VCaP (cell line): ENCODE data around the gene CAMKK2.

ENCODE experiments used
- H3K27ac ChIP-seq: fragments of 450-650 bp; 2 replicates; pipeline ENCODE4 v1.5.1; 2017
- CTCF ChIP-seq: fragments of 450-650 bp; conservative IDR thresholded peaks from 2 replicates; pipeline ENCODE4 v1.5.1; 2017; ENCODE audit warnings: mild to moderate bottlenecking, moderate library complexity

Gene CAMKK2

GRCh38 chr12:121331248-121331647 lies 34.7 kb upstream of the CAMKK2 start:
- peak overlapping the region; percentile 3; the same call in 1 of the 2 replicates for H3K27ac ChIP-seq
- no peak for TF ChIP-seq CTCF

- no peak for TF ChIP-seq CTCF
- no peak overlapping the region; the same call in 1 of the 2 replicates for H3K27ac ChIP-seq
Observed at GRCh38 chr12:121330692-121331091, 34.2 kb upstream of the CAMKK2 start.

- no peak overlapping the region for H3K27ac ChIP-seq
Observed at GRCh38 chr12:121330195-121330594, 33.7 kb upstream of the CAMKK2 start.

GRCh38 chr12:121328620-121329019 lies 32.1 kb upstream of the CAMKK2 start:
- TF ChIP-seq CTCF, result no peak
- no peak overlapping the region for H3K27ac ChIP-seq

More at GRCh38 chr12:121330195-121330594, 33.7 kb upstream of the CAMKK2 start:
- no peak for TF ChIP-seq CTCF

- H3K27ac ChIP-seq, result no peak overlapping the region
- TF ChIP-seq CTCF, result no peak
Observed at GRCh38 chr12:121326996-121327674, 30.6 kb upstream of the CAMKK2 start.

- H3K27ac ChIP-seq, result no peak overlapping the region
- no peak for TF ChIP-seq CTCF
Observed at GRCh38 chr12:121325922-121326396, 29.4 kb upstream of the CAMKK2 start.

- no peak overlapping the region for H3K27ac ChIP-seq
- no peak for TF ChIP-seq CTCF
Observed at GRCh38 chr12:121323908-121324307, 27.4 kb upstream of the CAMKK2 start.
